Neural cell (in vitro differentiated cells): Measurements from ENCODE around the gene GOLGA3. TPM values are rescaled to one million over a fixed set of nuclear protein-coding genes. Genes with fewer than 3 reads are reported as not detected.

Experiments
- H2AFZ ChIP-seq: fragments of 200-600, 300-800 bp; sonication (generic), shearing (Covaris generic); 2 replicates; pipeline ENCODE4 v1.6.0; 2014; ENCODE audit warnings: low read depth, mild to moderate bottlenecking, antibody characterized with exemption, low read length, moderate library complexity
- H3F3A ChIP-seq: fragments of 200-600 bp; shearing (Covaris generic); 2 replicates; pipeline ENCODE4 v1.6.1; 2016; ENCODE audit warnings: mild to moderate bottlenecking, moderate library complexity, mixed read lengths, antibody characterized with exemption, low read length; ENCODE audit not compliant: insufficient read depth, poor library complexity, severe bottlenecking
- H3K27ac ChIP-seq: fragments of 200-600, 300-800 bp; sonication (generic), shearing (Covaris generic); 2 replicates; pipeline ENCODE4 v1.5.1; 2014; ENCODE audit warnings: mild to moderate bottlenecking, low read length, moderate library complexity
- H3K27me3 ChIP-seq: fragments of 300-800, 200-600 bp; sonication (generic), shearing (Covaris generic); 2 replicates; pipeline ENCODE4 v1.6.0; 2014; ENCODE audit warnings: mild to moderate bottlenecking, low read depth, low read length, moderate library complexity; ENCODE audit not compliant: insufficient read depth
- H3K36me3 ChIP-seq: fragments of 300-800, 200-600 bp; sonication (generic), shearing (Covaris generic); 2 replicates; pipeline ENCODE4 v1.5.1; 2014; ENCODE audit warnings: mild to moderate bottlenecking, antibody characterized with exemption, low read length, moderate library complexity; ENCODE audit not compliant: insufficient read depth
- H3K4me2 ChIP-seq: fragments of 300-800, 200-600 bp; sonication (generic), shearing (Covaris generic); 2 replicates; pipeline ENCODE4 v1.6.0; 2014; ENCODE audit warnings: mild to moderate bottlenecking, low read length
- H3K4me3 ChIP-seq: fragments of 300-800, 200-600 bp; sonication (generic), shearing (Covaris generic); 2 replicates; pipeline ENCODE4 v1.5.1; 2014; ENCODE audit warnings: mild to moderate bottlenecking, low read length, moderate library complexity
- H3K79me2 ChIP-seq: fragments of 200-600 bp; shearing (Covaris generic); replicated peaks from 2 replicates; pipeline ENCODE4 v1.6.0; 2014; ENCODE audit warnings: mild to moderate bottlenecking, low read length, moderate library complexity; ENCODE audit not compliant: insufficient read depth
- H3K9ac ChIP-seq: fragments of 300-800, 200-600 bp; sonication (generic), shearing (Covaris generic); 2 replicates; pipeline ENCODE4 v1.6.1; 2016; ENCODE audit warnings: mild to moderate bottlenecking, low read length, mixed read lengths
- H3K9me2 ChIP-seq: fragments of 200-600 bp; shearing (Covaris generic); 2 replicates; pipeline ENCODE4 v1.6.1; 2016; ENCODE audit warnings: mild to moderate bottlenecking, low read length, mixed read lengths; ENCODE audit not compliant: insufficient read depth
- H3K9me3 ChIP-seq: fragments of 200-600, 300-800 bp; sonication (generic), shearing (Covaris generic); 2 replicates; pipeline ENCODE4 v1.6.1; 2016; ENCODE audit warnings: mild to moderate bottlenecking, mixed run types, low read length, moderate library complexity, mixed read lengths
- H4K20me1 ChIP-seq: fragments of 200-600 bp; shearing (Covaris generic); 2 replicates; pipeline ENCODE4 v1.6.1; 2016; ENCODE audit warnings: mild to moderate bottlenecking, mixed run types; ENCODE audit not compliant: insufficient read depth
- EP300 ChIP-seq: fragments of 450-650 bp; conservative IDR thresholded peaks from 2 replicates; pipeline ENCODE4 v1.6.1; 2014; ENCODE audit warnings: antibody characterized with exemption, mild to moderate bottlenecking, moderate library complexity; ENCODE audit not compliant: poor library complexity, severe bottlenecking
- EZH2 ChIP-seq: fragments of 200-600, 300-800 bp; shearing (Covaris generic), sonication (generic); IDR thresholded peaks from 2 replicates; pipeline ENCODE4 v1.6.1; 2014; ENCODE audit warnings: antibody characterized with exemption, low read length, borderline replicate concordance, mild to moderate bottlenecking; ENCODE audit not compliant: insufficient read depth, poor library complexity, severe bottlenecking
- MXI1 ChIP-seq: fragments of 450-650 bp; conservative IDR thresholded peaks from 2 replicates; pipeline ENCODE4 v1.6.1; 2014; ENCODE audit warnings: antibody characterized with exemption, mild to moderate bottlenecking; ENCODE audit not compliant: poor library complexity, severe bottlenecking
- POLR2AphosphoS5 ChIP-seq: IDR thresholded peaks from 2 replicates; pipeline ENCODE4 v1.6.1; 2012
- RAD21 ChIP-seq: fragments of 450-650 bp; conservative IDR thresholded peaks from 2 replicates; pipeline ENCODE4 v1.6.1; 2014; ENCODE audit warnings: antibody characterized with exemption, mild to moderate bottlenecking, moderate library complexity
- REST ChIP-seq: IDR thresholded peaks from 2 replicates; pipeline ENCODE4 v1.6.1; 2012; ENCODE audit warnings: borderline replicate concordance
- SMC3 ChIP-seq: fragments of 450-650 bp; conservative IDR thresholded peaks from 2 replicates; pipeline ENCODE4 v1.6.1; 2014; ENCODE audit warnings: antibody characterized with exemption, mild to moderate bottlenecking, moderate library complexity; ENCODE audit not compliant: poor library complexity
- TAF1 ChIP-seq: IDR thresholded peaks from 2 replicates; pipeline ENCODE4 v1.6.1; 2012; ENCODE audit warnings: low read depth
- polyA plus RNA-seq: library from polyadenylated mRNA; depleted of rRNA; stranded (reverse); fragments of >200 nt; gene quantifications from 2 replicates; pipeline ENCODE4 v1.2.3, GENCODE V29; 2014
- TF ChIP-seq, protein P1 (sequence below): fragments of 450-650 bp; IDR thresholded peaks from 2 replicates; pipeline ENCODE4 v1.5.1; 2014; ENCODE audit warnings: antibody characterized with exemption, mild to moderate bottlenecking, moderate library complexity; ENCODE audit not compliant: poor library complexity, severe bottlenecking

The GOLGA3 gene
- polyA plus RNA-seq, 1 donor from 2014 or later: 16.7 TPM

DNA sequence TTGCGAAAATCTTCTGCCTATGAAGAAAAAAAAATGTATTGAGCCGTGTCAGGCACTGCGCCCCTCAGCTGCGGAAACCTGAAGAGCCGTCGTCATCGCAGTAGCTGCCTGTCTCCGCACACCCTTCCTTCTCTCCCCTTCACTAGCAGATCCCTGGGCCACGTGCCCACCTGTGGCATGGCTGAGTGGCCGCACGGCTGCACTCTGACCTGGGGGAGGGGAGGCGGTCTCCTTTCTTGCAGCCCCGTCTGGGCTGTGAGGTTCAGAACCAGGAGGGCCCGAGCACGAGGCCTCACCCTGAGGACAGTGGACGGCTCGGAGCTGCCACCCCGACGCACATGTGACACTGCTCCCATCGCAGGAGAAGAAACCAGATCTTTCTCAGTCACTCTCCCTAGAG is 93.2 kb downstream of the GOLGA3 start:
- H3K4me3 ChIP-seq: no peak overlapping the region
- H3K9ac ChIP-seq: no peak overlapping the region
- H3K4me2 ChIP-seq: no peak overlapping the region
- no peaks in the 10 kb centered on the region for H3K79me2 ChIP-seq
- no peaks in the 10 kb centered on the region for H3K9me3 ChIP-seq
- H3F3A ChIP-seq: no peaks in the 10 kb centered on the region
- H3K9me2 ChIP-seq: no peaks in the 10 kb centered on the region
- H3K27me3 ChIP-seq: no peaks in the 10 kb centered on the region
- no peak overlapping the region for H3K27ac ChIP-seq
- no peak for TF ChIP-seq POLR2AphosphoS5
- TF ChIP-seq, protein P1, sequence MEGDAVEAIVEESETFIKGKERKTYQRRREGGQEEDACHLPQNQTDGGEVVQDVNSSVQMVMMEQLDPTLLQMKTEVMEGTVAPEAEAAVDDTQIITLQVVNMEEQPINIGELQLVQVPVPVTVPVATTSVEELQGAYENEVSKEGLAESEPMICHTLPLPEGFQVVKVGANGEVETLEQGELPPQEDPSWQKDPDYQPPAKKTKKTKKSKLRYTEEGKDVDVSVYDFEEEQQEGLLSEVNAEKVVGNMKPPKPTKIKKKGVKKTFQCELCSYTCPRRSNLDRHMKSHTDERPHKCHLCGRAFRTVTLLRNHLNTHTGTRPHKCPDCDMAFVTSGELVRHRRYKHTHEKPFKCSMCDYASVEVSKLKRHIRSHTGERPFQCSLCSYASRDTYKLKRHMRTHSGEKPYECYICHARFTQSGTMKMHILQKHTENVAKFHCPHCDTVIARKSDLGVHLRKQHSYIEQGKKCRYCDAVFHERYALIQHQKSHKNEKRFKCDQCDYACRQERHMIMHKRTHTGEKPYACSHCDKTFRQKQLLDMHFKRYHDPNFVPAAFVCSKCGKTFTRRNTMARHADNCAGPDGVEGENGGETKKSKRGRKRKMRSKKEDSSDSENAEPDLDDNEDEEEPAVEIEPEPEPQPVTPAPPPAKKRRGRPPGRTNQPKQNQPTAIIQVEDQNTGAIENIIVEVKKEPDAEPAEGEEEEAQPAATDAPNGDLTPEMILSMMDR: no peak
- TF ChIP-seq EZH2: no peak
- no peak for TF ChIP-seq SMC3
- TF ChIP-seq REST: no peak
- no peak for TF ChIP-seq EP300
- no peak for TF ChIP-seq RAD21
- TF ChIP-seq MXI1: no peak
- H2AFZ ChIP-seq: no peak overlapping the region
- no peaks in the 10 kb centered on the region for H4K20me1 ChIP-seq
- H3K36me3 ChIP-seq: peaks cover 6% of the 10 kb centered on the region

DNA sequence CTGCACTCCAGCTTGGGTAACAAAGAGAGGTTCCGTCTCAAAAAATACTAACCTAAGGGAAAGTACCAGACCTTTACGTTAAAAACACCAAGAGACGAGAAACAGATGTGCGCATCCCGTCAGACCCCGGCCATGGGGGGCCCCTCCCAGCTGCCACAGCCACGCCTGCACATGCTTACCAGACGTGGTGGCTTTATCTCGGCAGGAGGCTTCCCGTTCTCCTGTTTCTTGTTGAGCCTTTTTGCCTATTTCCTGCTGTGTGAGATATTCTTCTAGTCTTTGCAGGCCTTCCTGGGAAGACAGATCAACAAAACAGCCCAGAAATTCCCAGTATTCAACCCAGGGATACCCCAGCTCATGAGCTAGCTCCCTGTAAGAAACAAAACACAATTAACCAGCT is 94.5 kb downstream of the GOLGA3 start:
- H2AFZ ChIP-seq: no peak overlapping the region
- H3K4me2 ChIP-seq: no peak overlapping the region
- no peak overlapping the region for H3K4me3 ChIP-seq
- no peak overlapping the region for H3K9ac ChIP-seq
- no peaks in the 10 kb centered on the region for H3K27me3 ChIP-seq
- H3K9me2 ChIP-seq: no peaks in the 10 kb centered on the region
- no peaks in the 10 kb centered on the region for H3K36me3 ChIP-seq
- no peaks in the 10 kb centered on the region for H4K20me1 ChIP-seq
- no peak overlapping the region for H3K27ac ChIP-seq
- no peaks in the 10 kb centered on the region for H3F3A ChIP-seq
- TF ChIP-seq RAD21 (no peak), EZH2 (no peak), POLR2AphosphoS5 (no peak), TAF1 (no peak), SMC3 (no peak), REST (no peak), EP300 (no peak), MXI1 (no peak)
- TF ChIP-seq, protein P1: no peak
- no peaks in the 10 kb centered on the region for H3K79me2 ChIP-seq
- H3K9me3 ChIP-seq: no peaks in the 10 kb centered on the region
